HG03066 (cell line): ENCODE results near the gene NFKBIE.

Source experiments
- ATAC-seq: cut with Tn5 transposase; IDR thresholded peaks from one replicate; pipeline ENCODE4 v1.9.1; 2021; ENCODE audit warnings: low read depth; ENCODE audit not compliant: unreplicated experiment

Gene NFKBIE

GRCh38 chr6:44216677-44217331 is 48.5 kb downstream of the NFKBIE start, which contains the start of gene MYMX:
MYMX (plus strand) TSS chr6:44216926; CDS start chr6:44217472, 546 bp downstream.
- ATAC-seq: no peak

- no peak for ATAC-seq
These were observed 51.0 kb downstream of the NFKBIE start for GRCh38 chr6:44214307-44214706.

GRCh38 chr6:44211284-44211683 is 54.1 kb downstream of the NFKBIE start:
- no peak for ATAC-seq
